GM23338 (cell line): ENCODE measurements around the gene RALY. TPM values are rescaled to one million over a fixed set of nuclear protein-coding genes. Genes with fewer than 3 reads are reported as not detected.

Experiments used
- ATAC-seq: fragments of 200-7000 bp; cut with Tn5 transposase; 3 replicates; pipeline ENCODE4 v1.9.1; 2020
- DNase-seq: peaks from one replicate; pipeline ENCODE4 v3.0.0-alpha.2; 2015; ENCODE audit warnings: low spot score
- H2AFZ ChIP-seq: fragments of 200-600 bp; sonication (generic); 2 replicates; pipeline ENCODE4 v1.8.0; 2016; ENCODE audit warnings: antibody characterized with exemption, mild to moderate bottlenecking, moderate library complexity
- H3F3A ChIP-seq: fragments of 200-600 bp; sonication (generic); replicated peaks from 2 replicates; pipeline ENCODE4 v1.8.0; 2017; ENCODE audit warnings: antibody characterized with exemption, mixed run types, low read depth
- H3K27ac ChIP-seq: fragments of 200-600 bp; sonication (generic); 2 replicates; pipeline ENCODE4 v1.6.1; 2016; ENCODE audit warnings: low read depth
- H3K27me3 ChIP-seq: fragments of 200-600 bp; sonication (generic); 2 replicates; pipeline ENCODE4 v1.8.0; 2016; ENCODE audit warnings: mild to moderate bottlenecking, mixed run types, moderate library complexity; ENCODE audit not compliant: insufficient read depth
- H3K36me3 ChIP-seq: fragments of 200-600 bp; sonication (generic); 2 replicates; pipeline ENCODE4 v1.8.0; 2016; ENCODE audit warnings: mild to moderate bottlenecking; ENCODE audit not compliant: insufficient read depth
- H3K4me1 ChIP-seq: fragments of 200-600 bp; sonication (generic); 2 replicates; pipeline ENCODE4 v1.8.0; 2016; ENCODE audit warnings: mild to moderate bottlenecking, moderate library complexity; ENCODE audit not compliant: insufficient read depth
- H3K4me2 ChIP-seq: fragments of 200-600 bp; sonication (generic); 2 replicates; pipeline ENCODE4 v1.7.1; 2017; ENCODE audit warnings: mixed run types
- H3K4me3 ChIP-seq: fragments of 200-600 bp; sonication (generic); 2 replicates; pipeline ENCODE4 v1.6.1; 2016; ENCODE audit warnings: mixed run types
- H3K79me2 ChIP-seq: fragments of 200-600 bp; sonication (generic); replicated peaks from 2 replicates; pipeline ENCODE4 v1.8.0; 2017; ENCODE audit warnings: mild to moderate bottlenecking; ENCODE audit not compliant: insufficient read depth
- H3K9me2 ChIP-seq: fragments of 200-600 bp; sonication (generic); 2 replicates; pipeline ENCODE4 v1.8.0; 2017; ENCODE audit not compliant: insufficient read depth
- H4K20me1 ChIP-seq: fragments of 200-600 bp; sonication (generic); replicated peaks from 2 replicates; pipeline ENCODE4 v1.8.0; 2017; ENCODE audit warnings: mild to moderate bottlenecking; ENCODE audit not compliant: insufficient read depth
- H3K27ac Mint-ChIP-seq: 2 replicates; pipeline ENCODE4 v1.8.0; 2020; ENCODE audit warnings: inconsistent platforms, mild to moderate bottlenecking, moderate library complexity, mixed read lengths
- H3K27me3 Mint-ChIP-seq: 3 replicates; pipeline ENCODE4 v1.8.0; 2022; ENCODE audit warnings: low read depth, mild to moderate bottlenecking, moderate library complexity, mixed read lengths, inconsistent platforms; ENCODE audit not compliant: insufficient read depth, poor library complexity
- H3K36me3 Mint-ChIP-seq: 3 replicates; pipeline ENCODE4 v1.8.0; 2021; ENCODE audit warnings: low read depth, mild to moderate bottlenecking, inconsistent platforms, moderate library complexity, mixed read lengths
- H3K4me1 Mint-ChIP-seq: 3 replicates; pipeline ENCODE4 v1.8.0; 2020; ENCODE audit warnings: mild to moderate bottlenecking, inconsistent platforms, mixed read lengths
- H3K4me3 Mint-ChIP-seq: 3 replicates; pipeline ENCODE4 v1.8.0; 2021; ENCODE audit warnings: moderate library complexity, mild to moderate bottlenecking, inconsistent platforms, mixed read lengths
- H3K9me3 Mint-ChIP-seq: 3 replicates; pipeline ENCODE4 v1.8.0; 2020; ENCODE audit warnings: moderate library complexity, mild to moderate bottlenecking, inconsistent platforms, mixed read lengths
- CREB1 ChIP-seq: fragments of 250-450 bp; sonication (Bioruptor Pico); IDR thresholded peaks from 2 replicates; pipeline ENCODE4 v1.5.0; 2020; ENCODE audit warnings: low read depth, mild to moderate bottlenecking, moderate library complexity
- EZH2 ChIP-seq: fragments of 200-600 bp; sonication (generic); IDR thresholded peaks from one replicate; pipeline ENCODE4 v1.8.0; 2017; ENCODE audit warnings: antibody characterized with exemption, mild to moderate bottlenecking, low read depth; ENCODE audit not compliant: unreplicated experiment
- EZH2phosphoT487 ChIP-seq: fragments of 200-600 bp; sonication (generic); IDR thresholded peaks from one replicate; pipeline ENCODE4 v1.8.1; 2018; ENCODE audit warnings: antibody characterized with exemption; ENCODE audit not compliant: unreplicated experiment
- NANOG ChIP-seq: IDR thresholded peaks from 2 replicates; pipeline ENCODE4 v1.6.1; 2016; ENCODE audit warnings: antibody characterized with exemption, borderline replicate concordance
- POLR2AphosphoS5 ChIP-seq: IDR thresholded peaks from 2 replicates; pipeline ENCODE4 v1.6.1; 2016; ENCODE audit warnings: antibody characterized with exemption, low read depth
- STAT1 ChIP-seq: IDR thresholded peaks from one replicate; pipeline ENCODE4 v1.6.1; 2016; ENCODE audit warnings: antibody characterized with exemption; ENCODE audit not compliant: unreplicated experiment
- ZNF114 ChIP-seq: fragments of 250-450 bp; sonication (Bioruptor Pico); IDR thresholded peaks from 2 replicates; pipeline ENCODE4 v1.5.0; 2020; ENCODE audit warnings: mild to moderate bottlenecking, moderate library complexity
- ZNF331 ChIP-seq: fragments of 250-450 bp; sonication (Bioruptor Pico); IDR thresholded peaks from 2 replicates; pipeline ENCODE4 v1.5.0; 2020; ENCODE audit warnings: low read depth, mild to moderate bottlenecking, moderate library complexity
- polyA plus RNA-seq: library from polyadenylated mRNA; unstranded; fragments of >200 nt; fragmentation: Nextera tagmentation; extraction: Ambion mirVana; gene quantifications from 2 replicates; pipeline ENCODE4 v1.2.1, GENCODE V29; 2016
- total RNA-seq: library from RNA; depleted of rRNA; stranded (reverse); fragments of >200 nt; shearing (Covaris generic); gene quantifications from 2 replicates; pipeline ENCODE4 v1.2.3, GENCODE V29; 2014
- TF ChIP-seq, protein P1 (sequence below): IDR thresholded peaks from one replicate; pipeline ENCODE4 v1.6.1; 2018; ENCODE audit warnings: antibody characterized with exemption; ENCODE audit not compliant: unreplicated experiment
- TF ChIP-seq, protein P2 (sequence below): IDR thresholded peaks from 2 replicates; pipeline ENCODE4 v1.6.1; 2016; ENCODE audit warnings: antibody characterized with exemption
- TF ChIP-seq, protein P3 (sequence below): fragments of 250-450 bp; sonication (Bioruptor Pico); IDR thresholded peaks from 2 replicates; pipeline ENCODE4 v1.5.0; 2020; ENCODE audit warnings: mild to moderate bottlenecking, moderate library complexity

The RALY gene
- total and polyA plus RNA-seq, 2 experiments from 2014 or later: 144 to 167 TPM

DNA sequence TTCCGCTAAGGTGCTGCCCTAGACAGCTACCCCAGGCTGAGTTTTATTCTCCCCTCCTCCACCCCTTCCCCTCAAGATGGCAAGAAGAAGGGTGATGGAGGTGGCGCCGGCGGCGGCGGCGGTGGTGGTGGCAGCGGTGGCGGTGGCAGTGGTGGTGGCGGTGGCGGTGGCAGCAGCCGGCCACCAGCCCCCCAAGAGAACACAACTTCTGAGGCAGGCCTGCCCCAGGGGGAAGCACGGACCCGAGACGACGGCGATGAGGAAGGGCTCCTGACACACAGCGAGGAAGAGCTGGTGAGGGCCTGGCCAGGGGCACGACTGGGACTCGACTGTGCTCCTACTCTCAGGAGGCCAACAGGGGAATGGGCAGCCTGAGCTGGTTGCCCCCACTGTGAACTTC, 83.2 kb downstream of the RALY start (continued):
- TF ChIP-seq, protein P1, sequence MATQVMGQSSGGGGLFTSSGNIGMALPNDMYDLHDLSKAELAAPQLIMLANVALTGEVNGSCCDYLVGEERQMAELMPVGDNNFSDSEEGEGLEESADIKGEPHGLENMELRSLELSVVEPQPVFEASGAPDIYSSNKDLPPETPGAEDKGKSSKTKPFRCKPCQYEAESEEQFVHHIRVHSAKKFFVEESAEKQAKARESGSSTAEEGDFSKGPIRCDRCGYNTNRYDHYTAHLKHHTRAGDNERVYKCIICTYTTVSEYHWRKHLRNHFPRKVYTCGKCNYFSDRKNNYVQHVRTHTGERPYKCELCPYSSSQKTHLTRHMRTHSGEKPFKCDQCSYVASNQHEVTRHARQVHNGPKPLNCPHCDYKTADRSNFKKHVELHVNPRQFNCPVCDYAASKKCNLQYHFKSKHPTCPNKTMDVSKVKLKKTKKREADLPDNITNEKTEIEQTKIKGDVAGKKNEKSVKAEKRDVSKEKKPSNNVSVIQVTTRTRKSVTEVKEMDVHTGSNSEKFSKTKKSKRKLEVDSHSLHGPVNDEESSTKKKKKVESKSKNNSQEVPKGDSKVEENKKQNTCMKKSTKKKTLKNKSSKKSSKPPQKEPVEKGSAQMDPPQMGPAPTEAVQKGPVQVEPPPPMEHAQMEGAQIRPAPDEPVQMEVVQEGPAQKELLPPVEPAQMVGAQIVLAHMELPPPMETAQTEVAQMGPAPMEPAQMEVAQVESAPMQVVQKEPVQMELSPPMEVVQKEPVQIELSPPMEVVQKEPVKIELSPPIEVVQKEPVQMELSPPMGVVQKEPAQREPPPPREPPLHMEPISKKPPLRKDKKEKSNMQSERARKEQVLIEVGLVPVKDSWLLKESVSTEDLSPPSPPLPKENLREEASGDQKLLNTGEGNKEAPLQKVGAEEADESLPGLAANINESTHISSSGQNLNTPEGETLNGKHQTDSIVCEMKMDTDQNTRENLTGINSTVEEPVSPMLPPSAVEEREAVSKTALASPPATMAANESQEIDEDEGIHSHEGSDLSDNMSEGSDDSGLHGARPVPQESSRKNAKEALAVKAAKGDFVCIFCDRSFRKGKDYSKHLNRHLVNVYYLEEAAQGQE: no peak
- TF ChIP-seq CREB1 (CRISPR knock-in tag): no peak
- no peak for TF ChIP-seq ZNF331
- TF ChIP-seq ZNF114: no peak
- no peak for TF ChIP-seq EZH2
- TF ChIP-seq STAT1: no peak

DNA sequence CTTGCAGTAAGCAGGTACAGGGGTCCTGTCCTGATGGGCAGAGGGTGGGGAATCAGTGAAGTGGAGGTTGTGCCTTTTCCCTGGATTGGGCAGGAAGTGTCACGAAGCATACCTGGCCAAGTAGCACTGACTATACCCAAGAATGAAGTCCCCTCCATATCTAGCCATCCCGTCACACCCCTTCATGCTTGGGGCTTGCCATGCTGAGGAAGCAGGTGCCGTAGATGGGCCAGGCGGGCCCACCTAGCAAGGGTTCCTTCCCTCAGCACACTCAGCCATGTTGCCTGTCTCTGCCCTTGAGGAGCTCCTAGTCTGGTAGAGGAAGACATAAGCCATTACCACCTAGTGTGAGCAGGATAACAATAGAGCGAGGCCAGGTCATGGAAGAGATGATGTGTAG, 84.8 kb downstream of the RALY start:
- Histone ChIP-seq H3K4me2 (no peak overlapping the region), H3K36me3 (0 out of 2 replicates have a peak, but pooled peaks cover 5% of the 10 kb centered on the region), H3K9me2 (no peaks in the 10 kb centered on the region), H2AFZ (no peak overlapping the region), H3K79me2 (no peaks in the 10 kb centered on the region), H3K27ac (no peak overlapping the region), H4K20me1 (peaks cover 13% of the 10 kb centered on the region), H3K4me3 (no peak overlapping the region), H3F3A (no peaks in the 10 kb centered on the region), H3K27me3 (no peaks in the 10 kb centered on the region), H3K4me1 (no peaks in the 10 kb centered on the region)
- no peak for ATAC-seq
- Mint-ChIP-seq H3K4me3 (no peak overlapping the region), H3K4me1 (no peaks in the 10 kb centered on the region; the same call in 2 of the 3 replicates), H3K27me3 (peaks cover 4% of the 10 kb centered on the region), H3K9me3 (no peaks in the 10 kb centered on the region; the same call in 2 of the 3 replicates), H3K27ac (no peak overlapping the region), H3K36me3 (peaks cover 23% of the 10 kb centered on the region)
- no peak for DNase-seq
- TF ChIP-seq STAT1 (no peak), EZH2phosphoT487 (no peak), ZNF114 (no peak), ZNF331 (no peak), NANOG (no peak), POLR2AphosphoS5 (no peak), CREB1 (CRISPR knock-in tag) (no peak)
- TF ChIP-seq, protein P1: no peak
- TF ChIP-seq, protein P2, sequence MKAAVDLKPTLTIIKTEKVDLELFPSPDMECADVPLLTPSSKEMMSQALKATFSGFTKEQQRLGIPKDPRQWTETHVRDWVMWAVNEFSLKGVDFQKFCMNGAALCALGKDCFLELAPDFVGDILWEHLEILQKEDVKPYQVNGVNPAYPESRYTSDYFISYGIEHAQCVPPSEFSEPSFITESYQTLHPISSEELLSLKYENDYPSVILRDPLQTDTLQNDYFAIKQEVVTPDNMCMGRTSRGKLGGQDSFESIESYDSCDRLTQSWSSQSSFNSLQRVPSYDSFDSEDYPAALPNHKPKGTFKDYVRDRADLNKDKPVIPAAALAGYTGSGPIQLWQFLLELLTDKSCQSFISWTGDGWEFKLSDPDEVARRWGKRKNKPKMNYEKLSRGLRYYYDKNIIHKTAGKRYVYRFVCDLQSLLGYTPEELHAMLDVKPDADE: no peak
- TF ChIP-seq, protein P3, sequence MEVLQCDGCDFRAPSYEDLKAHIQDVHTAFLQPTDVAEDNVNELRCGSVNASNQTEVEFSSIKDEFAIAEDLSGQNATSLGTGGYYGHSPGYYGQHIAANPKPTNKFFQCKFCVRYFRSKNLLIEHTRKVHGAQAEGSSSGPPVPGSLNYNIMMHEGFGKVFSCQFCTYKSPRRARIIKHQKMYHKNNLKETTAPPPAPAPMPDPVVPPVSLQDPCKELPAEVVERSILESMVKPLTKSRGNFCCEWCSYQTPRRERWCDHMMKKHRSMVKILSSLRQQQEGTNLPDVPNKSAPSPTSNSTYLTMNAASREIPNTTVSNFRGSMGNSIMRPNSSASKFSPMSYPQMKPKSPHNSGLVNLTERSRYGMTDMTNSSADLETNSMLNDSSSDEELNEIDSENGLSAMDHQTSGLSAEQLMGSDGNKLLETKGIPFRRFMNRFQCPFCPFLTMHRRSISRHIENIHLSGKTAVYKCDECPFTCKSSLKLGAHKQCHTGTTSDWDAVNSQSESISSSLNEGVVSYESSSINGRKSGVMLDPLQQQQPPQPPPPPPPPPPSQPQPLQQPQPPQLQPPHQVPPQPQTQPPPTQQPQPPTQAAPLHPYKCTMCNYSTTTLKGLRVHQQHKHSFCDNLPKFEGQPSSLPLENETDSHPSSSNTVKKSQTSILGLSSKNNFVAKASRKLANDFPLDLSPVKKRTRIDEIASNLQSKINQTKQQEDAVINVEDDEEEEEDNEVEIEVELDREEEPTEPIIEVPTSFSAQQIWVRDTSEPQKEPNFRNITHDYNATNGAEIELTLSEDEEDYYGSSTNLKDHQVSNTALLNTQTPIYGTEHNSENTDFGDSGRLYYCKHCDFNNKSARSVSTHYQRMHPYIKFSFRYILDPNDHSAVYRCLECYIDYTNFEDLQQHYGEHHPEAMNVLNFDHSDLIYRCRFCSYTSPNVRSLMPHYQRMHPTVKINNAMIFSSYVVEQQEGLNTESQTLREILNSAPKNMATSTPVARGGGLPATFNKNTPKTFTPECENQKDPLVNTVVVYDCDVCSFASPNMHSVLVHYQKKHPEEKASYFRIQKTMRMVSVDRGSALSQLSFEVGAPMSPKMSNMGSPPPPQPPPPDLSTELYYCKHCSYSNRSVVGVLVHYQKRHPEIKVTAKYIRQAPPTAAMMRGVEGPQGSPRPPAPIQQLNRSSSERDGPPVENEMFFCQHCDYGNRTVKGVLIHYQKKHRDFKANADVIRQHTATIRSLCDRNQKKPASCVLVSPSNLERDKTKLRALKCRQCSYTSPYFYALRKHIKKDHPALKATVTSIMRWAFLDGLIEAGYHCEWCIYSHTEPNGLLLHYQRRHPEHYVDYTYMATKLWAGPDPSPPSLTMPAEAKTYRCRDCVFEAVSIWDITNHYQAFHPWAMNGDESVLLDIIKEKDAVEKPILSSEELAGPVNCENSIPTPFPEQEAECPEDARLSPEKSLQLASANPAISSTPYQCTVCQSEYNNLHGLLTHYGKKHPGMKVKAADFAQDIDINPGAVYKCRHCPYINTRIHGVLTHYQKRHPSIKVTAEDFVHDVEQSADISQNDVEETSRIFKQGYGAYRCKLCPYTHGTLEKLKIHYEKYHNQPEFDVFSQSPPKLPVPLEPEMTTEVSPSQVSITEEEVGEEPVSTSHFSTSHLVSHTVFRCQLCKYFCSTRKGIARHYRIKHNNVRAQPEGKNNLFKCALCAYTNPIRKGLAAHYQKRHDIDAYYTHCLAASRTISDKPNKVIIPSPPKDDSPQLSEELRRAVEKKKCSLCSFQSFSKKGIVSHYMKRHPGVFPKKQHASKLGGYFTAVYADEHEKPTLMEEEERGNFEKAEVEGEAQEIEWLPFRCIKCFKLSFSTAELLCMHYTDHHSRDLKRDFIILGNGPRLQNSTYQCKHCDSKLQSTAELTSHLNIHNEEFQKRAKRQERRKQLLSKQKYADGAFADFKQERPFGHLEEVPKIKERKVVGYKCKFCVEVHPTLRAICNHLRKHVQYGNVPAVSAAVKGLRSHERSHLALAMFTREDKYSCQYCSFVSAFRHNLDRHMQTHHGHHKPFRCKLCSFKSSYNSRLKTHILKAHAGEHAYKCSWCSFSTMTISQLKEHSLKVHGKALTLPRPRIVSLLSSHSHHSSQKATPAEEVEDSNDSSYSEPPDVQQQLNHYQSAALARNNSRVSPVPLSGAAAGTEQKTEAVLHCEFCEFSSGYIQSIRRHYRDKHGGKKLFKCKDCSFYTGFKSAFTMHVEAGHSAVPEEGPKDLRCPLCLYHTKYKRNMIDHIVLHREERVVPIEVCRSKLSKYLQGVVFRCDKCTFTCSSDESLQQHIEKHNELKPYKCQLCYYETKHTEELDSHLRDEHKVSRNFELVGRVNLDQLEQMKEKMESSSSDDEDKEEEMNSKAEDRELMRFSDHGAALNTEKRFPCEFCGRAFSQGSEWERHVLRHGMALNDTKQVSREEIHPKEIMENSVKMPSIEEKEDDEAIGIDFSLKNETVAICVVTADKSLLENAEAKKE: no peak
